ENCODE data around the gene MCM8. TPM values are rescaled to one million over a fixed set of nuclear protein-coding genes. Genes with fewer than 3 reads are reported as not detected.

Gene MCM8
- total RNA-seq, 4 donors from 2014 or later = 2.9 to 5.1 (median 3.4) TPM

GRCh38 chr20:5969940-5970339 lies 19.5 kb downstream of the MCM8 start:
- Histone ChIP-seq H3K36me3 (peaks cover 0 to 54% (median 0%) of the 10 kb centered on the region in 3 donors), H3K4me3 (no peak overlapping the region)
- TF ChIP-seq POLR2A (IDR thresholded peaks at IDR 0.05) (no peak), EP300 (IDR thresholded peaks at IDR 0.05) (no peak), CTCF (IDR thresholded peaks at IDR 0.05) (no peak)

GRCh38 chr20:5970381-5970780 lies 19.9 kb downstream of the MCM8 start:
- no peak overlapping the region for H3K4me3 ChIP-seq
- no peaks in the 10 kb centered on the region for H3K9me3 ChIP-seq
- TF ChIP-seq POLR2A (IDR thresholded peaks at IDR 0.05) (no peak), EP300 (IDR thresholded peaks at IDR 0.05) (no peak), CTCF (IDR thresholded peaks at IDR 0.05) (no peak)
- H3K36me3 ChIP-seq = peaks cover 0 to 54% (median 0%) of the 10 kb centered on the region in 3 donors
- DNase-seq (ENCODE audit: low spot score in 2 of 2) = no peak
- WGBS, 2 donors = 94 to 96% methylated on average over 2 of the region's 2 CpGs
- no peaks in the 10 kb centered on the region for H3K27me3 ChIP-seq
- no peaks in the 10 kb centered on the region for H3K4me1 ChIP-seq
- no peak overlapping the region for H3K27ac ChIP-seq

More at GRCh38 chr20:5969940-5970339, 19.5 kb downstream of the MCM8 start:
- H3K9me3 ChIP-seq = no peaks in the 10 kb centered on the region
- H3K27me3 ChIP-seq = no peaks in the 10 kb centered on the region
- no peak for DNase-seq (ENCODE audit: low spot score in 2 of 2)
- H3K27ac ChIP-seq = no peak overlapping the region
- no peaks in the 10 kb centered on the region for H3K4me1 ChIP-seq

- Histone ChIP-seq H3K36me3 (peaks cover 0 to 54% (median 0%) of the 10 kb centered on the region in 3 donors), H3K4me1 (no peaks in the 10 kb centered on the region), H3K27me3 (no peaks in the 10 kb centered on the region), H3K4me3 (no peak overlapping the region), H3K27ac (no peak overlapping the region), H3K9me3 (no peaks in the 10 kb centered on the region)
- DNase-seq (ENCODE audit: low spot score in 2 of 2) = no peak
- TF ChIP-seq EP300 (IDR thresholded peaks at IDR 0.05) (no peak), CTCF (IDR thresholded peaks at IDR 0.05) (no peak), POLR2A (IDR thresholded peaks at IDR 0.05) (no peak)
These were observed 20.8 kb downstream of the MCM8 start for GRCh38 chr20:5971203-5971602.

- WGBS, 2 donors = 94% methylated on average over 2 of the region's 2 CpGs
- Histone ChIP-seq H3K9me3 (no peaks in the 10 kb centered on the region), H3K27ac (no peak overlapping the region), H3K27me3 (no peaks in the 10 kb centered on the region), H3K4me1 (no peaks in the 10 kb centered on the region), H3K4me3 (no peak overlapping the region), H3K36me3 (peaks cover 0 to 54% (median 0%) of the 10 kb centered on the region in 3 donors)
- no peak for DNase-seq (ENCODE audit: low spot score in 2 of 2)
- TF ChIP-seq CTCF (IDR thresholded peaks at IDR 0.05) (no peak), POLR2A (IDR thresholded peaks at IDR 0.05) (no peak), EP300 (IDR thresholded peaks at IDR 0.05) (no peak)
These were observed 22.7 kb downstream of the MCM8 start for GRCh38 chr20:5973172-5973571.

- no peak overlapping the region for H3K27ac ChIP-seq
- peaks cover 0 to 55% (median 0%) of the 10 kb centered on the region in 3 donors for H3K36me3 ChIP-seq
- WGBS, 2 donors = 87 to 91% methylated on average over 4 of the region's 4 CpGs
- H3K27me3 ChIP-seq = no peaks in the 10 kb centered on the region
- H3K9me3 ChIP-seq = no peaks in the 10 kb centered on the region
- TF ChIP-seq EP300 (IDR thresholded peaks at IDR 0.05) (no peak), POLR2A (IDR thresholded peaks at IDR 0.05) (no peak), CTCF (IDR thresholded peaks at IDR 0.05) (no peak)
- H3K4me3 ChIP-seq = no peak overlapping the region
- H3K4me1 ChIP-seq = no peaks in the 10 kb centered on the region
- no peak for DNase-seq (ENCODE audit: low spot score in 2 of 2)
These were observed 23.5 kb downstream of the MCM8 start for GRCh38 chr20:5973971-5974370.
